Stomach (tissue), 9 donors: ENCODE results near the gene FAM13B. TPM values are rescaled to one million over a fixed set of nuclear protein-coding genes. Genes with fewer than 3 reads are reported as not detected.

Source experiments
- DNase-seq, 2 donors: peaks; one replicate each; pipeline versions ENCODE4 v3.0.0 to v3.0.0-alpha.2; 2013 to 2019
- H3K27ac ChIP-seq, 5 donors: fragments of 200-600 bp in 4 of 5; sonication (generic) in 4 of 5; one replicate each; pipeline ENCODE4 v1.5.1; 2013 to 2019; ENCODE audit warnings: mild to moderate bottlenecking in 1 of 5, moderate library complexity in 1 of 5
- H3K27me3 ChIP-seq, 3 donors: fragments of 200-600 bp; sonication (generic); one replicate each; pipeline ENCODE4 v1.5.1; 2017 to 2019; ENCODE audit warnings: mixed run types in 1 of 3
- H3K36me3 ChIP-seq, 4 donors: fragments of 200-600 bp; sonication (generic); 1 replicate in 3 of 4; 2 replicates in 1 of 4; pipeline ENCODE4 v1.5.1; 2016 to 2019
- H3K4me1 ChIP-seq, 4 donors: fragments of 200-600 bp; sonication (generic); one replicate each; pipeline ENCODE4 v1.5.1; 2016 to 2019
- H3K4me3 ChIP-seq, 4 donors: fragments of 200-600 bp; sonication (generic) in 3 of 4; one replicate each; pipeline ENCODE4 v1.5.1; 2016 to 2019; ENCODE audit warnings: mild to moderate bottlenecking in 1 of 4
- H3K9me3 ChIP-seq, 4 donors: fragments of 200-600 bp; sonication (generic); one replicate each; pipeline ENCODE4 v1.5.1; 2016 to 2019
- CTCF ChIP-seq, 7 experiments: fragments of 450-650 bp in 4 of 7; fragments of 200-600 bp in 3 of 7; sonication (generic) in 3 of 7; IDR thresholded peaks; one replicate each; pipeline ENCODE4 v1.5.1; 2016 to 2019; ENCODE audit warnings: antibody characterized with exemption in 7 of 7, control low read depth in 2 of 7, mild to moderate bottlenecking in 1 of 7
- EP300 ChIP-seq: sonication (generic); formaldehyde crosslinking; IDR thresholded peaks from one replicate; pipeline ENCODE4 v1.6.1; 2017; ENCODE audit warnings: antibody characterized with exemption
- POLR2A ChIP-seq, 4 donors: fragments of 450-650 bp; IDR thresholded peaks; one replicate each; pipeline ENCODE4 v1.6.1; 2016; ENCODE audit warnings: antibody characterized with exemption in 4 of 4, control low read depth in 2 of 4, mild to moderate bottlenecking in 1 of 4, moderate library complexity in 1 of 4
- POLR2AphosphoS5 ChIP-seq, 3 donors: sonication (generic); formaldehyde crosslinking; IDR thresholded peaks; one replicate each; pipeline ENCODE4 v1.6.1; 2016; ENCODE audit warnings: antibody characterized with exemption in 3 of 3
- WGBS, 5 donors: extraction: QIAGEN DNeasy Blood & Tissue Kit in 3 of 5; methylation state at CpG; one replicate each; pipeline versions ENCODE4 v1.1.5 to v1.1.7; 2013 to 2018; 5-methylcytosine and 5-hydroxymethylcytosine counted together
- intact Hi-C: fragments of 100-400 bp; cut with DNase I; formaldehyde crosslinking; loops from one replicate; pipeline ENCODE4 v1.15.1; 2023; ENCODE audit warnings: low total_unique reads
- polyA plus RNA-seq, 3 donors: library from polyadenylated mRNA; stranded (reverse); fragments of 200-250 nt; gene quantifications; one replicate each; pipeline ENCODE4 v1.2.3, GENCODE V29; 2013
- small RNA-seq, 4 donors: library from RNA; depleted of rRNA; stranded (forward); fragments of <200 nt; gene quantifications; one replicate each; pipeline ENCODE3, GENCODE V24; 2016
- total RNA-seq, 5 donors: library from RNA; depleted of rRNA; stranded (reverse); fragments of >200 nt; gene quantifications; one replicate each; pipeline versions ENCODE4 v1.1.0 to v1.2.3, GENCODE V29; 2014 to 2016
- donor health status: healthy with polysubstance abuse.
- donor health status: Bipolar disorder and iron deficiency.
- donor health status: healthy.

The FAM13B gene
- total and polyA plus RNA-seq, 8 donors, result 7.0 to 66.6 (median 24.2) TPM

- peaks cover 4 to 20% (median 8%) of the 10 kb centered on the region in 4 donors for H3K4me1 ChIP-seq
These were observed 142.0 kb downstream of the FAM13B start for GRCh38 chr5:137890845-137891244.

GRCh38 chr5:137888863-137889759, 143.8 kb downstream of the FAM13B start, which contains the start of gene PKD2L2:
Gene PKD2L2 (plus strand): TSS chr5:137889457. CDS start chr5:137889492, 35 bp downstream.
- TF ChIP-seq POLR2A (IDR thresholded peaks at IDR 0.05), result no peak
- no peak for TF ChIP-seq EP300
- no peak for TF ChIP-seq CTCF (IDR thresholded peaks at IDR 0.05)
- TF ChIP-seq POLR2AphosphoS5 (IDR thresholded peaks at IDR 0.05), result peak; percentile 43 to 67 (median 47)
- Histone ChIP-seq H3K27me3 (peaks cover 0 to 6% (median 4%) of the 10 kb centered on the region in 3 donors), H3K4me3 (peak within 1 kb of the TSS; percentile 44 to 50 (median 47)), H3K4me1 (peaks cover 4 to 20% (median 8%) of the 10 kb centered on the region in 4 donors), H3K27ac (peak within 1 kb of the TSS; percentile 74 to 80 (median 75)), H3K9me3 (no peaks in the 10 kb centered on the region), H3K36me3 (no peaks in the 10 kb centered on the region)
- intact Hi-C loops, result no loop called here
- peak; percentile 80 to 96 for DNase-seq
- 14 to 28% (median 18%) methylated on average over 33 to 59 of the region's 59 CpGs for WGBS, 5 donors

More at GRCh38 chr5:137890845-137891244, 142.0 kb downstream of the FAM13B start:
- TF ChIP-seq POLR2AphosphoS5 (IDR thresholded peaks at IDR 0.05) (no peak), CTCF (IDR thresholded peaks at IDR 0.05) (no peak), EP300 (no peak), POLR2A (IDR thresholded peaks at IDR 0.05) (no peak)
- DNase-seq, result peak in 1 of 2 donors; percentile 26
- Histone ChIP-seq H3K27me3 (peaks cover 0 to 6% (median 4%) of the 10 kb centered on the region in 3 donors), H3K27ac (no peak overlapping the region), H3K36me3 (no peaks in the 10 kb centered on the region), H3K9me3 (no peaks in the 10 kb centered on the region), H3K4me3 (no peak overlapping the region)
- 78 to 93% (median 80%) methylated on average over 1 of the region's 1 CpG for WGBS, 5 donors
- intact Hi-C loops, result no loop called here

- WGBS, 5 donors, result 23 to 51% (median 34%) methylated on average over 7 of the region's 7 CpGs
- H3K4me3 ChIP-seq, result peak overlapping the region in 3 of 4 donors; percentile 44 to 50 (median 47)
- H3K36me3 ChIP-seq, result no peaks in the 10 kb centered on the region
- intact Hi-C loops, result no loop called here
- peaks cover 0 to 6% (median 4%) of the 10 kb centered on the region in 3 donors for H3K27me3 ChIP-seq
- peaks cover 4 to 20% (median 8%) of the 10 kb centered on the region in 4 donors for H3K4me1 ChIP-seq
- TF ChIP-seq POLR2A (IDR thresholded peaks at IDR 0.05), result no peak
- no peak for TF ChIP-seq EP300
- TF ChIP-seq POLR2AphosphoS5 (IDR thresholded peaks at IDR 0.05), result no peak
- no peak for TF ChIP-seq CTCF (IDR thresholded peaks at IDR 0.05)
- no peaks in the 10 kb centered on the region for H3K9me3 ChIP-seq
- peak in 1 of 2 donors; percentile 8 for DNase-seq
- H3K27ac ChIP-seq, result peak overlapping the region; percentile 74 to 80 (median 75)
These were observed 144.4 kb downstream of the FAM13B start for GRCh38 chr5:137888466-137888862.

Small RNAs within 50 kb of the gene (small RNA-seq; reads per million reads assigned to genes)
- gene RNU6-1148P, result 0 reads per million in 4 donors

Other genes starting within 250 kb of the FAM13B start
- gene MYOT, start 165.2 kb downstream of the FAM13B start, total RNA-seq, result 1 to 10 TPM in 3 of 5 donors, not detected in 2; 5.4 to 7.2 (median 5.8) TPM
- gene MYOT, start 165.2 kb downstream of the FAM13B start, polyA plus RNA-seq, result 10 to 100 TPM in 1 of 3 donors, 1 to 10 TPM in 2; 2.1 to 14.8 (median 4.8) TPM
- not detected for gene PKD2L2, start 143.6 kb downstream of the FAM13B start, total RNA-seq
- not detected for gene PKD2L2, start 143.6 kb downstream of the FAM13B start, polyA plus RNA-seq
- not detected for gene WNT8A, start 51.0 kb upstream of the FAM13B start, total RNA-seq
- gene WNT8A, start 51.0 kb upstream of the FAM13B start, polyA plus RNA-seq, result not detected
- 1 to 10 TPM in 2 of 5 donors, not detected in 3; 1.5 to 2.3 TPM for gene NME5, start 106.3 kb upstream of the FAM13B start, total RNA-seq
- 1 to 10 TPM; 2.0 to 2.7 (median 2.1) TPM for gene NME5, start 106.3 kb upstream of the FAM13B start, polyA plus RNA-seq
- gene BRD8, start 145.6 kb upstream of the FAM13B start, total RNA-seq, result 10 to 100 TPM; 29.9 to 58.2 (median 51.3) TPM
- gene BRD8, start 145.6 kb upstream of the FAM13B start, polyA plus RNA-seq, result 10 to 100 TPM; 20.4 to 35.1 (median 21.8) TPM
- gene KIF20A, start 146.0 kb upstream of the FAM13B start, total RNA-seq, result 1 to 10 TPM in 3 of 5 donors, not detected in 2; 2.0 to 8.4 (median 7.9) TPM
- gene KIF20A, start 146.0 kb upstream of the FAM13B start, polyA plus RNA-seq, result 1 to 10 TPM; 2.1 to 7.3 (median 2.1) TPM
- 10 to 100 TPM in 2 of 5 donors, 1 to 10 TPM in 3; 1.2 to 46.3 (median 4.5) TPM for gene CDC23, start 180.2 kb upstream of the FAM13B start, total RNA-seq
- 10 to 100 TPM; 10.6 to 13.1 (median 11.1) TPM for gene CDC23, start 180.2 kb upstream of the FAM13B start, polyA plus RNA-seq
- gene GFRA3, start 241.5 kb upstream of the FAM13B start, total RNA-seq, result 1 to 10 TPM in 1 of 5 donors, under 1 TPM in 1, not detected in 3; 0.55 to 4.1 TPM
- gene GFRA3, start 241.5 kb upstream of the FAM13B start, polyA plus RNA-seq, result 1 to 10 TPM; 1.5 to 2.0 (median 1.8) TPM